Activated CD4-positive, alpha-beta T cell treated with anti-CD3 and anti-CD28 coated beads, Interleukin-2, amount 10 ng/mL, durations not matched to agents 24 days and 14 days (primary cell): ENCODE data around the gene CCP110. TPM values are rescaled to one million over a fixed set of nuclear protein-coding genes. Genes with fewer than 3 reads are reported as not detected.
A peak's percentile ranks its signal among the peaks of the same experiment; 100 is the strongest.

Source experiments
- DNase-seq: peaks from one replicate; pipeline ENCODE4 v3.0.0; 2022
- H3K27ac Mint-ChIP-seq: one replicate; pipeline ENCODE4 v1.8.0; 2022; ENCODE audit warnings: mild to moderate bottlenecking, mixed read lengths
- H3K27me3 Mint-ChIP-seq: one replicate; pipeline ENCODE4 v1.8.0; 2022; ENCODE audit warnings: mixed read lengths
- H3K36me3 Mint-ChIP-seq: one replicate; pipeline ENCODE4 v1.8.0; 2022; ENCODE audit warnings: low read depth, mild to moderate bottlenecking, mixed read lengths
- H3K4me1 Mint-ChIP-seq: one replicate; pipeline ENCODE4 v1.8.0; 2021; ENCODE audit warnings: mixed read lengths
- H3K4me3 Mint-ChIP-seq: one replicate; pipeline ENCODE4 v1.8.0; 2022; ENCODE audit warnings: mild to moderate bottlenecking, moderate library complexity, mixed read lengths
- H3K9me3 Mint-ChIP-seq: one replicate; pipeline ENCODE4 v1.8.0; 2021; ENCODE audit warnings: mixed read lengths
- intact Hi-C: fragments of 100-400 bp; cut with micrococcal nuclease; formaldehyde crosslinking; loops from one replicate; pipeline ENCODE4 v1.15.1; 2023
- total RNA-seq: library from RNA; stranded (reverse); gene quantifications from 2 replicates; pipeline ENCODE4 v1.2.3, GENCODE V29; 2022

CCP110 gene
- total RNA-seq, 1 donor from 2014 or later, result 31.7 TPM

DNA sequence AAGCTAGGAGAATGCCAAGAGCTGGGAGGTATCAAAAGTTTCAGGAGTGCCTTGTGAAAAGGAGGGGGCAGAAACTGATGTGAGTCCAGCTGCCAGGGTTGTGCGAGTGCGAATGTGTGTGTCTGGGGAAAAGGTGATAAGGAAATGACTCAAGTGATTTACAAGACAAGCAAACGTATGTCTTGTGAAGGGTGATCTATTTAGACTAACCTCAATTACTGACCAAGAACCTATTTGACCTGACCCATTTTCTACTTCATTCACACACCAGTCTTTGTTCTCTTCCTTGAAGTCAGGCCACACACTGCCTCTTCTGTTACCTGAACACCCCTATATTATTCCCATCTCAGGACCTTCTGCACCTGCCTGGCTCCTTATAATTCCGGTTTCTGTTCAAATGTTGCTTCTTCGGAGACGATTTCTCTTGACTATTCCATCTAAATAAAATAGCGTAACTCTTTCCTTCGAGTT, 2.8 kb upstream of the CCP110 start:
- H3K27me3 Mint-ChIP-seq, result no peaks in the 10 kb centered on the region
- H3K4me3 Mint-ChIP-seq, result peak overlapping the region; percentile 93
- peak; percentile 67 for DNase-seq
- peak overlapping the region; percentile 91 for H3K27ac Mint-ChIP-seq
- H3K36me3 Mint-ChIP-seq, result peaks cover 22% of the 10 kb centered on the region
- intact Hi-C loops, result loop anchor here (5.0 kb wide), 1 partner anchor 719 kb away; the partner anchor contains the start of gene ARL6IP1
- no peaks in the 10 kb centered on the region for H3K9me3 Mint-ChIP-seq
- H3K4me1 Mint-ChIP-seq, result peaks cover 56% of the 10 kb centered on the region

DNA sequence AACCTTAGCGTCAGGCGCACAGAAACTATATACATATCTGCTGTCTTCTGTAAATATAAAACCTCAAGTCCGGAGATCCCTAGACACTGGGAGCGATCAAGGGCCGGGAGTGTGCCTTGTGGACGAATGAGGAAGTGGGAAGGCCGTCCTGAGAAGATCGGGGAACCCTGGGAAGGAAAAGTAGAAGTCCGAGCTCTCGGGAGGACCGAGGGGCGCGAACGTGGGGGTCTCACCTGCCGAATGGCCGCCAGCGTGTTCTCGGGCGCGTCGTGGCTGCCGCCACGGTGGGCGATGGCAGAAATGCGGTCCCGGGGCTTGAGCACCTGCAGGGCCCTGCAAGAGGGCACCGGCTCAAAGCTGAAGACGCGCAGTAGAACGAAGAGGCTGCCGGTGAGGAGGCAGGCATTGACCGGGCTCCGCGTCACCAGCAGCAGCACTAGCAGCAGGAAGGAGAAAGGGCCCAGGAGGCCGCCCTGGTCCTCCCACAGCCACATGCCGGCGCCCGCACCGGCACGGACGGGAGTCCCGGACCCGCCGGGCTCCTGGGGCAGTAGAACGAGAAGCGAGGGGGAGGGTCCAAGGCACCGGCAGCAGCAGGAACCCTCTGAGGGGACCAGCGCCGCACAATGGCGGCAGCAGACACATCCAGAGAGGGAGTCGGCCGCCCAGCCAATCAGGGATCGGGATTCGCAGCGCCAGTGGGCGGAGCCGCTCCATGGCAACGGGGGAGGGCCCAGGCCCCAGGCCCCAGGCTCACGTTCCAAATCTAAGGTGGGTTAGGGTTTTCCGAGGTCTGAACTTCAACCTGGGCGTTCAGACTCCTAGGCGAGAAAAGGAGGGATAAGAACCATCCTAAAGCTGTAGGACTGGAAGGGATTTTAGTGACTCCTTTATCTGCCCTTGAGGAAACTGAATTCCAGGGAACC, 2.0 kb upstream of the CCP110 start, which contains the start of gene GDE1:
Gene GDE1, minus strand, starts transcription at position 628 of the 926 bp plus-strand sequence. Its CDS starts 134 bp downstream, at position 494.
- H3K4me3 Mint-ChIP-seq, result peak within 1 kb of the TSS; percentile 93

DNA sequence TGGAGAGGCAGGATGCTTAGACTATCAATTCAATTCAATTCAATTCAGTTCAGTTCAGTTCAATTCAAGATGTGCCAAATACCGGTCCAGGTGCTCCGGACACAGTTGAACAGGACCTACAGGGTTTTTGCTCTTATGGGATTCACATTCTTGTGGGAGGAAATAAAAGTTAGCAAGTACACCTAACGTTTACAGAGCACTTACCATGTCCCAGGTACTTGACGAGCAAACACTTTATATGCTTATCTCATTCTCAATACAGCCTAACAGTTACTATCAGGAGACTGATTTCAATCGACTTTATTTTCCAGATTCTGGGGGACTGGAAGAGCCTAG, 1.4 kb upstream of the CCP110 start:
- H3K27me3 Mint-ChIP-seq, result no peaks in the 10 kb centered on the region
- H3K4me3 Mint-ChIP-seq, result peak overlapping the region; percentile 93
- H3K36me3 Mint-ChIP-seq, result peaks cover 10% of the 10 kb centered on the region
- intact Hi-C loops, result loop anchor here (1.0 to 5.0 kb wide), 4 partner anchors 196 to 720 kb away; partner anchors contain the start of genes ARL6IP1, IQCK, KNOP1 and SMG1
- H3K27ac Mint-ChIP-seq, result peak overlapping the region; percentile 91
- H3K4me1 Mint-ChIP-seq, result peaks cover 49% of the 10 kb centered on the region
- no peak for DNase-seq
- no peaks in the 10 kb centered on the region for H3K9me3 Mint-ChIP-seq

More for the DNA sequence above, 2.0 kb upstream of the CCP110 start, which contains the start of gene GDE1:
- Mint-ChIP-seq H3K27me3 (no peaks in the 10 kb centered on the region), H3K36me3 (peaks cover 17% of the 10 kb centered on the region), H3K4me1 (peaks cover 55% of the 10 kb centered on the region), H3K9me3 (no peaks in the 10 kb centered on the region), H3K27ac (peak within 1 kb of the TSS; percentile 91)
- DNase-seq, result peak; percentile 98
- intact Hi-C loops, result loop anchor here (1.0 to 5.0 kb wide), 4 partner anchors 197 to 719 kb away; partner anchors contain the start of genes ARL6IP1, IQCK, KNOP1 and SMG1

DNA sequence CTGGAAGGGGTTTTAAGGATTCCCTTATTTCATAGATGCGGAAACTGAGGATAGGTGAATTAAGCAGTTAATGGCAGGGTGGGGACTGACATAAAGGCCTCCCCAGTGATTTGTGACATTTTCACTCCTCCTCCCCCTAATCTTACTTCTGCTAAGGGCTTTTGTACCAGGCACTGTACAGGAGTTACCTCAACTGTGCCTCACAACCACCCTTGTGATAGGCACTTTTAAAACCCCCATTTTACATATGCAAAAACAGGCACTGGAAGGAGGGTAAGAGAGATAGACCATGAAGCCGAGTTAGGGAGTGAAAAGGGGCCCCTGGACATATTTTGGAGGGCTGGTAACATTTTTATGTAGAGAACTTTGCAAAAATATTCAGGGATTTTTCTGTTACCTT, 982 bp upstream of the CCP110 start:
- Mint-ChIP-seq H3K27me3 (no peaks in the 10 kb centered on the region), H3K4me3 (no peak overlapping the region), H3K36me3 (peaks cover 9% of the 10 kb centered on the region), H3K4me1 (peaks cover 45% of the 10 kb centered on the region), H3K27ac (no peak overlapping the region), H3K9me3 (no peaks in the 10 kb centered on the region)
- DNase-seq, result no peak
- intact Hi-C loops, result loop anchor here (1.0 to 5.0 kb wide), 5 partner anchors 33 to 720 kb away; partner anchors contain the start of genes ARL6IP1, IQCK, KNOP1 and SMG1

DNA sequence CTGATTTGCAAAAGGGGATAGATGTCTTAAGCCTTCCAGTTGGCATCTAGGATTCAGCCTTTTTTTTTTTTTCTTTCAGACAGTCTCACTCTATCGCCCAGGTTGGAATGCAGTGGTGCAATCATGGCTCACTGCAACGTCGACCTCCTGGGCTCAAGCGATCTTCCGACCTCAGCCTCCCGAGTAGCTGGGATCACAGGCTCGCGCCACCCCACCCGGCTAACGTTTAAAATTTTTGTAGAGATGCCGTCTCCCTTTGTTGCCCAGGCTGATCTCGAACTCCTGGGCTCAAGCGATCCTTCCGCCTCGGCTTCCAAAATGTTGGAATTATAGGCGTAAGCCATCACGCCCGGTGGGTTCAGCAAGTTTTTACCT, 571 bp upstream of the CCP110 start:
- H3K9me3 Mint-ChIP-seq, result no peaks in the 10 kb centered on the region
- no peak for DNase-seq
- H3K36me3 Mint-ChIP-seq, result peaks cover 13% of the 10 kb centered on the region
- H3K27ac Mint-ChIP-seq, result peak overlapping the region; percentile 19
- intact Hi-C loops, result loop anchor here (1.0 to 5.0 kb wide), 4 partner anchors 32 to 721 kb away; partner anchors contain the start of genes ARL6IP1, SMG1 and VPS35L
- H3K27me3 Mint-ChIP-seq, result no peaks in the 10 kb centered on the region
- H3K4me1 Mint-ChIP-seq, result peaks cover 44% of the 10 kb centered on the region
- no peak overlapping the region for H3K4me3 Mint-ChIP-seq

DNA sequence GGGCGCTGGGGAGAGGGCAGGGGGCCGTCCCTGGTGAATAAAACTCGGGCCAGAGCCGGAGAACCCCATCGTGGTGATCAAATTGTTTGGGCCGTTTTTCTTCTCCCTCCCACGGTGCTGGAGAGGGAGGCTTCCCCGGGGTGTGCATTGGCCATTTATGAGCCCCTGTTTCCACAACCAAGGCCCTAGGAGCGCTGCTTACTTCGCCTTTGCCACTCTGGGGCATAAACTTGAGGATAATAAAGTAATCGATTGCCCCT, 544 bp downstream of the CCP110 start:
- peak overlapping the region; percentile 98 for H3K4me3 Mint-ChIP-seq
- H3K9me3 Mint-ChIP-seq, result no peaks in the 10 kb centered on the region
- H3K27ac Mint-ChIP-seq, result peak overlapping the region; percentile 94
- H3K36me3 Mint-ChIP-seq, result peaks cover 19% of the 10 kb centered on the region
- H3K4me1 Mint-ChIP-seq, result peaks cover 35% of the 10 kb centered on the region
- H3K27me3 Mint-ChIP-seq, result no peaks in the 10 kb centered on the region
- intact Hi-C loops, result loop anchor here (1.0 to 5.0 kb wide), 2 partner anchors 457 to 722 kb away; partner anchors contain the start of genes ARL6IP1 and COQ7
- peak; percentile 75 for DNase-seq

DNA sequence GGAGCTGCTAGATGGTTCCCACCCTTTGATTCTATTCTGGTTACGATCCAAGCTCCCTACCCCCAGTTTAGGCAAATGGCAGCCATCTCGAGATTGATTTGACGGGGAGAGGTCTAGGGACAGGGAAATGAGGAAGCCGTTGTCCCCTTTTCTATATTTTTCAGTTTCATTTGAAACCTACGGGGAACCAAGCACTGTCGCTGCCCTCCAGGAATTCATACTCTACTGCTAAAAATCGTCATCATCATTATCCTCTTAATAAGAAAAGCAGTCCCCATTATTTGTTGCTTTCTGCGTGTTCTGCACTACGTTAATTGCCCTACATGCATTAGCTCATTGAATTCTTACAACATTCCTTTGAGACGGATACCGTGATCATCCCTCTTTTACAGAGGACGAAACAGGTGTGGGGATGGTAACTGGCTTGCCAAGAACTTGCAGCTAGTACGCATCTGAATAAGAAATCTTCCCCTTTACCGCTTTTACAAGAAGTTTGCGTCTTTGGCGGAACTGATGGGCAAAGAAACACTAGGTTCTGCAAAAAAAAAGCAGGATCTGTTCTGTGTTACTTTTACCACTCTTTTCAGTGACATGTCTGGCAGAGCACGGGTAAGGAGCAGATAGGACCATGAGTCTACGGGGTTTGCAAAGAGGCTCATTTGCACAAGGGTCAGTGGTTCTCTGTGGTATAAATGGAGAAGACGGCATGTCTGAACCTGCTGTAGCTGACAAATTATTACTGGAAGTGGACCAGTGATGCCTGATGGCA, 1.1 kb downstream of the CCP110 start:
- peak; percentile 66 for DNase-seq
- no peaks in the 10 kb centered on the region for H3K27me3 Mint-ChIP-seq
- peaks cover 31% of the 10 kb centered on the region for H3K4me1 Mint-ChIP-seq
- no peaks in the 10 kb centered on the region for H3K9me3 Mint-ChIP-seq
- H3K36me3 Mint-ChIP-seq, result peaks cover 18% of the 10 kb centered on the region
- peak overlapping the region; percentile 98 for H3K4me3 Mint-ChIP-seq
- H3K27ac Mint-ChIP-seq, result peak overlapping the region; percentile 94
- intact Hi-C loops, result loop anchor here (1.0 to 5.0 kb wide), 2 partner anchors 457 to 722 kb away; partner anchors contain the start of genes ARL6IP1 and COQ7

DNA sequence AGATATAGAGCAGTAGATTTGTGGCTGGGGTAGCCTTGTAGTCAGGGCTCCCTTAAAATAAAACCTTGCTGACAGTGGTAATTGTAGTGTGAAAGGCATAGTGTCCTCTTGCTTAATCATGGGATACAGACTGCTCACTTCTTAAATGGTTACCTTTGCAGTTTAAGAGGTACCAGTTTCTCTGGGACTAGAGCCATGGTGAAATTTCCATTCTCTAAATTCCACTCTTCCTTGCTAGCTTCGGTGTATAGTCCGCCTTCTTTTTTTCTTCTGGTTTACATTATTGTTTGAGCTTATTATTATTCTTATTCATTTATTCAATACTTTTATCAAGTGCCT, 1.6 kb downstream of the CCP110 start:
- H3K27ac Mint-ChIP-seq, result no peak overlapping the region
- peaks cover 20% of the 10 kb centered on the region for H3K36me3 Mint-ChIP-seq
- peaks cover 27% of the 10 kb centered on the region for H3K4me1 Mint-ChIP-seq
- peak overlapping the region; percentile 98 for H3K4me3 Mint-ChIP-seq
- no peaks in the 10 kb centered on the region for H3K9me3 Mint-ChIP-seq
- H3K27me3 Mint-ChIP-seq, result no peaks in the 10 kb centered on the region
- DNase-seq, result no peak
- intact Hi-C loops, result no loop called here

DNA sequence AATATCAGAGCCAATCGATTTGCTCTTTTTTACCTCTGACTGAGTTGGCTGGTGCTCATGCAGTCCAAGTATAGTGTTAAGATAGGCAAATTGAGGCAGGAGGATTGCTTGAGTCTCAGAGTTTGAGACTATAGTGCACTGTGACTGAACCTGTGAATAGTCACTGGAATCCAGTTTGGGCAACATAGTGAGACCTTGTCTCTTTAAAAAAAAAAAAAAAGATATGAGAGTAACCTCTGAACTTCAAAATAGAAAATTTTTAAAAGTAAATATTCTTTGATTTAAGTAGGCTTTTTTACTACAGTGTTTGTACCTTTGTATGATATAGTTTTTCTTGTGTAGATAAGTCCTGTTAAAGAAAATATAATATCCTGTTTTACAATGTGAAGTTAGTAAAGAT, 3.4 kb downstream of the CCP110 start:
- no peak for DNase-seq
- H3K27me3 Mint-ChIP-seq, result no peaks in the 10 kb centered on the region
- no peaks in the 10 kb centered on the region for H3K9me3 Mint-ChIP-seq
- no peak overlapping the region for H3K27ac Mint-ChIP-seq
- H3K4me1 Mint-ChIP-seq, result peaks cover 18% of the 10 kb centered on the region
- no peak overlapping the region for H3K4me3 Mint-ChIP-seq
- peaks cover 22% of the 10 kb centered on the region for H3K36me3 Mint-ChIP-seq
- intact Hi-C loops, result no loop called here

DNA sequence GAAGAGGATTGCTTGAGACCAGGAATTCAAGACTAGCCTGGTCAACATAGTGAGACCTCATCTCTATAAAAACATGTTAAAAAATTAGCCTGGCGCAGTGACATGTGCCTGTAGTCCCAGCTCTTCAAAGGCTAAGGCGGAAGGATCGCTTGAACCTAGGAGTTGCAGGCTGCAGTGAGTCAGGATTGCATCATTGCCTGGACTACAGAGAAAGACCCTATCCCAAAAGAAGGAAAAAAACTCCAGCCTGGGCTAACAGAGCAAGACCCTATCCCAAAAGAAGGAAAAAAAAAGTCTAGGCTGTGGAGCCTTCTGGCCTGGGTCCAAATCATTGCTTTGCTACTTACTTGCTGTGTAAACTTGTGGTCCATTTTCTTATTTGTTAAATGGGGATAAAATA, 4.9 kb downstream of the CCP110 start:
- no peaks in the 10 kb centered on the region for H3K27me3 Mint-ChIP-seq
- H3K27ac Mint-ChIP-seq, result no peak overlapping the region
- no peak overlapping the region for H3K4me3 Mint-ChIP-seq
- peaks cover 30% of the 10 kb centered on the region for H3K36me3 Mint-ChIP-seq
- no peaks in the 10 kb centered on the region for H3K9me3 Mint-ChIP-seq
- DNase-seq, result no peak
- intact Hi-C loops, result no loop called here
- H3K4me1 Mint-ChIP-seq, result peaks cover 19% of the 10 kb centered on the region

DNA sequence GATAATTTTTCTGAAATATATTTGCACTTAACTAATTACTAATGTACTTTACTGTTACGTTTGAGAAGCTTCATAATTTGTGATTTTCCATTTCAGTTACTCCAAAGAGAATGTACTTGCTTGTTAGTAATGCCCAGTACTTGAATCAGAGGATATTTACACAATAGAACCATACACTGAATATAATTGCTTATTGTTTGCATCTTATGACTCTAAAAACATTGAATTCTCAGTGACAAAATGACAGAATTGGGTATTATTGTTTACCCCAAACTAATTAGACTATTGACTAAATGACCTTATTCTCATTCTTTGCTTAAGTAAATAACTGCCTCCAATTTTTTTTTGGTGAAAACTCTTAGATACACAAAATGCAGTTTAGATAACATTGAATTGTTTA, 8.9 kb downstream of the CCP110 start:
- intact Hi-C loops, result no loop called here
- no peak overlapping the region for H3K27ac Mint-ChIP-seq
- DNase-seq, result no peak
- H3K4me1 Mint-ChIP-seq, result peaks cover 7% of the 10 kb centered on the region
- no peak overlapping the region for H3K4me3 Mint-ChIP-seq
- H3K36me3 Mint-ChIP-seq, result peaks cover 44% of the 10 kb centered on the region
- no peaks in the 10 kb centered on the region for H3K27me3 Mint-ChIP-seq
- no peaks in the 10 kb centered on the region for H3K9me3 Mint-ChIP-seq

DNA sequence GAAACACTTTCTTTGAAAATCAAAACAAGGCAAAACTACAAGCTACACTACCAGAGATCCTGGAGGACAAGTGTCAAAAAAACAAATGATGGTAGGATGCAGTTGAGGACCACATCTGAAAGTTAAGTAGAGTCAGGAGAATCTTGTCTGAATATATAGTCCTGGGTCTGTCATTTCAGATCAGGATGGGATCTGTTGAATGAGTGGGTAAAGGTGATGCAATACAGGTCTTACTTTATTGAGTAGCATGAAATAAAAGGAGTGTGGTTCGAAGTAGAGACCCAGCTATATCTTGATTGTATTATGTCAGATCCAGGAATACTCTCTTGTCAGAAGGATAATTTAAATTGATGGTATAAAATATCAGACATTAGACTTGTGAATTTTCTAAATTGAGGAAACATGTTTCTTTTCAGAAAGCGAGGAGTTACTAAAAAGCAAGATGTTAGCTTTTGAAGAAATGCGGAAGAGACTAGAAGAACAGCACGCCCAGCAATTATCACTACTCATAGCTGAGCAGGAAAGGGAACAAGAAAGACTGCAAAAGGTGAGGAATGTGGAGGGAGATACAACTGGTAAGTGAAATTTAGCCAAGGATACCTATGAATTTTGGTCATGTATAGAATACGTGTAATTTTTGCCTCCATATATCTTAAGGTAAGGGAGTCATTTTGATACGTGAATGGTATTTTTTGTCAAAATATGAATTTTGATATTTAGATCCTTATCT, 16.7 kb downstream of the CCP110 start:
- Mint-ChIP-seq H3K9me3 (no peaks in the 10 kb centered on the region), H3K36me3 (peaks cover 51% of the 10 kb centered on the region), H3K4me3 (no peak overlapping the region)

DNA sequence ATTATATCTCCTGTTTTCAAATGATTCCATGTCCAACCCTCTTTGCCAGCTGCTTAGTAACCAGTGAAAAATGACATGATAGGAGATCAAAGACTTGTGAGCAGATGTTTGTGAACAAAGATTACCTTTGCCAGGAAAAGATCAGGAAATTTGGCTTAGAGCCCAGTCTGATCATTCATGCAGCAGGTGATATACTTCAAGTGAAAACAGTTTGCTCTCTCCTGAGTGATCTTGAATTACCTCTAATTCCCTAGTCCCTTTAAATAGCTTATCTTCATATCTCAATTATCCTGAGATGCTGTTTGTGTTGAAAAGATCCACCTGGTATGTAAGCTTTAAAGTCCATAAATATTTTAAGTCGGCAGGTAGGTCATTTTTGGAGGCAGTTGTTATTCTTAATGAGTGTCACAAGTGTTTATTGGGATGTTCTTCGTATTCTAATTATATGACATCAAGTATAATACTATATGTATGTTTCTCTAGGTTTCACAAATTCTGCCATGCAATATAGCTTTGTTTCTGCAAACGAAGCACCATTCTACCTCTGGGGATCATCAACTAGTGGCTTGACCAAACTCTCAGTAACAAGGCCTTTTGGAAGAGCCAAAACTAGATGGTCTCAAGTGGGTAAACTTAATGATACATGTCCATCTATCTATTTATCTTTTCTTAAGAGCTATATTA, 18.5 kb downstream of the CCP110 start:
- Mint-ChIP-seq H3K36me3 (peaks cover 45% of the 10 kb centered on the region), H3K9me3 (no peaks in the 10 kb centered on the region), H3K4me1 (peaks cover 5% of the 10 kb centered on the region), H3K4me3 (no peak overlapping the region), H3K27ac (no peak overlapping the region), H3K27me3 (no peaks in the 10 kb centered on the region)
- no peak for DNase-seq
- intact Hi-C loops, result no loop called here

More for the DNA sequence above, 16.7 kb downstream of the CCP110 start:
- Mint-ChIP-seq H3K4me1 (peaks cover 5% of the 10 kb centered on the region), H3K27me3 (no peaks in the 10 kb centered on the region), H3K27ac (no peak overlapping the region)
- no peak for DNase-seq
- intact Hi-C loops, result no loop called here
